K562 (cell line): ENCODE results near the gene SPATA21. TPM values are rescaled to one million over a fixed set of nuclear protein-coding genes. Genes with fewer than 3 reads are reported as not detected.
A peak's percentile ranks its signal among the peaks of the same experiment; 100 is the strongest.

Experiments used
- C11orf30 ChIP-seq: fragments of 450-650 bp; IDR thresholded peaks from 2 replicates; pipeline ENCODE4 v1.6.1; 2016; ENCODE audit warnings: low read depth, mild to moderate bottlenecking
- CBX2 ChIP-seq: fragments of 200-600 bp; sonication (generic); IDR thresholded peaks from one replicate; pipeline ENCODE4 v1.6.1; 2012; ENCODE audit warnings: mild to moderate bottlenecking, low read length, inconsistent platforms; ENCODE audit not compliant: insufficient read depth, poor library complexity, severe bottlenecking
- CTBP1 ChIP-seq: fragments of 450-650 bp; IDR thresholded peaks from 2 replicates; pipeline ENCODE4 v1.6.1; 2016; ENCODE audit warnings: borderline replicate concordance
- CXXC5 ChIP-seq: fragments of 250-450 bp; sonication (Bioruptor Pico); IDR thresholded peaks from 2 replicates; pipeline ENCODE4 v1.8.0; 2022; ENCODE audit warnings: inconsistent platforms, mild to moderate bottlenecking, moderate library complexity
- ELF4 ChIP-seq: fragments of 450-650 bp; formaldehyde crosslinking; IDR thresholded peaks from 2 replicates; pipeline ENCODE4 v1.4.0; 2022; ENCODE audit warnings: missing genetic modification characterization
- EP300 ChIP-seq: IDR thresholded peaks from 2 replicates; pipeline ENCODE4 v1.6.1; 2012; ENCODE audit warnings: low read length, improper control_type of control experiment
- GATA2 ChIP-seq: sonication (generic); formaldehyde crosslinking; IDR thresholded peaks from 2 replicates; pipeline ENCODE4 v1.4.0; 2020; ENCODE audit warnings: mild to moderate bottlenecking, missing genetic modification reagents
- KAT7 ChIP-seq: sonication (generic); formaldehyde crosslinking; IDR thresholded peaks from 2 replicates; pipeline ENCODE4 v1.8.0; 2022; ENCODE audit warnings: missing genetic modification reagents, mild to moderate bottlenecking, borderline replicate concordance
- MECOM ChIP-seq: fragments of 250-450 bp; sonication (Bioruptor Pico); IDR thresholded peaks from 2 replicates; pipeline ENCODE4 v1.8.0; 2022; ENCODE audit warnings: inconsistent platforms
- NUFIP1 ChIP-seq: fragments of 450-650 bp; IDR thresholded peaks from 2 replicates; pipeline ENCODE4 v1.6.1; 2018; ENCODE audit not compliant: partially characterized antibody
- POLR2A ChIP-seq: fragments of 450-650 bp; conservative IDR thresholded peaks from 2 replicates; pipeline ENCODE4 v1.6.1; 2016
- PTTG1 ChIP-seq: fragments of 450-650 bp; IDR thresholded peaks from 2 replicates; pipeline ENCODE4 v1.6.1; 2016; ENCODE audit warnings: low read depth, mild to moderate bottlenecking, missing genetic modification characterization, missing compliant biosample characterization
- RHOXF2B ChIP-seq: fragments of 250-450 bp; sonication (Bioruptor Pico); conservative IDR thresholded peaks from 2 replicates; pipeline ENCODE4 v1.5.1; 2021
- TAF1 ChIP-seq: IDR thresholded peaks from 2 replicates; pipeline ENCODE4 v1.6.1; 2011; ENCODE audit warnings: mild to moderate bottlenecking, low read length, moderate library complexity; ENCODE audit not compliant: insufficient read depth, control insufficient read depth, severe bottlenecking; ENCODE audit errors: extremely low read depth
- TGIF2 ChIP-seq: sonication (generic); formaldehyde crosslinking; IDR thresholded peaks from 2 replicates; pipeline ENCODE4 v1.8.1; 2022; ENCODE audit warnings: mild to moderate bottlenecking, missing genetic modification reagents, moderate library complexity
- ZBTB7A ChIP-seq: IDR thresholded peaks from 2 replicates; pipeline ENCODE4 v1.6.1; 2011; ENCODE audit warnings: low read depth, mild to moderate bottlenecking, low read length, moderate library complexity, borderline replicate concordance; ENCODE audit not compliant: control insufficient read depth
- ZFP36 ChIP-seq: fragments of 150-350 bp; IDR thresholded peaks from 2 replicates; pipeline ENCODE4 v1.6.1; 2018; ENCODE audit warnings: low read length, low read depth; ENCODE audit not compliant: partially characterized antibody
- ZNF134 ChIP-seq: fragments of 250-450 bp; sonication (Bioruptor Pico); conservative IDR thresholded peaks from 2 replicates; pipeline ENCODE4 v1.4.0; 2020
- ZNF347 ChIP-seq: fragments of 450-650 bp; formaldehyde crosslinking; IDR thresholded peaks from 2 replicates; pipeline ENCODE4 v1.4.0; 2020; ENCODE audit warnings: low read depth, mild to moderate bottlenecking, moderate library complexity
- ZNF511 ChIP-seq: sonication (generic); formaldehyde crosslinking; IDR thresholded peaks from 2 replicates; pipeline ENCODE4 v1.8.0; 2022; ENCODE audit warnings: mild to moderate bottlenecking, missing genetic modification reagents
- polyA plus RNA-seq, 8 experiments: library from polyadenylated mRNA; depleted of rRNA in 4 of 8; stranded (reverse) in 5 of 8; unstranded in 3 of 8; fragments of >200 nt; fragmentation: Nextera tagmentation in 2 of 8; fragmentation: Illumina TruSeq in 1 of 8; extraction: Ambion mirVana in 2 of 8; extraction: Trizol in 1 of 8; gene quantifications; 2 replicates each; pipeline versions ENCODE4 v1.2.1 to v1.2.3, GENCODE V29; 2011 to 2014; ENCODE audit warnings: inconsistent platforms in 1 of 8, missing spikeins in 1 of 8
- total RNA-seq, 7 experiments: library from RNA; depleted of rRNA in 6 of 7; stranded (reverse); fragments of >200 nt in 6 of 7; fragmentation: Illumina TruSeq in 2 of 7; extraction: Trizol in 2 of 7; gene quantifications; 2 replicates each; pipeline versions ENCODE4 v1.2.1 to v1.2.3, GENCODE V29; 2011 to 2021; ENCODE audit warnings: low replicate concordance in 1 of 7
- TF ChIP-seq, protein P1 (sequence below): sonication (generic); formaldehyde crosslinking; IDR thresholded peaks from 2 replicates; pipeline ENCODE4 v1.8.1; 2023; ENCODE audit warnings: missing genetic modification reagents, mild to moderate bottlenecking, borderline replicate concordance
- TF ChIP-seq, protein P2 (sequence below): fragments of 250-450 bp; sonication (Bioruptor Pico); IDR thresholded peaks from 2 replicates; pipeline ENCODE4 v1.8.0; 2022; ENCODE audit warnings: inconsistent platforms

Gene SPATA21
- total and polyA plus RNA-seq, 9 of the 15 experiments (the other 6 are each of a cell fraction or from before 2014, with no cell fraction given), result 0.10 to 0.36 (median 0.13) TPM; not detected in 3

DNA sequence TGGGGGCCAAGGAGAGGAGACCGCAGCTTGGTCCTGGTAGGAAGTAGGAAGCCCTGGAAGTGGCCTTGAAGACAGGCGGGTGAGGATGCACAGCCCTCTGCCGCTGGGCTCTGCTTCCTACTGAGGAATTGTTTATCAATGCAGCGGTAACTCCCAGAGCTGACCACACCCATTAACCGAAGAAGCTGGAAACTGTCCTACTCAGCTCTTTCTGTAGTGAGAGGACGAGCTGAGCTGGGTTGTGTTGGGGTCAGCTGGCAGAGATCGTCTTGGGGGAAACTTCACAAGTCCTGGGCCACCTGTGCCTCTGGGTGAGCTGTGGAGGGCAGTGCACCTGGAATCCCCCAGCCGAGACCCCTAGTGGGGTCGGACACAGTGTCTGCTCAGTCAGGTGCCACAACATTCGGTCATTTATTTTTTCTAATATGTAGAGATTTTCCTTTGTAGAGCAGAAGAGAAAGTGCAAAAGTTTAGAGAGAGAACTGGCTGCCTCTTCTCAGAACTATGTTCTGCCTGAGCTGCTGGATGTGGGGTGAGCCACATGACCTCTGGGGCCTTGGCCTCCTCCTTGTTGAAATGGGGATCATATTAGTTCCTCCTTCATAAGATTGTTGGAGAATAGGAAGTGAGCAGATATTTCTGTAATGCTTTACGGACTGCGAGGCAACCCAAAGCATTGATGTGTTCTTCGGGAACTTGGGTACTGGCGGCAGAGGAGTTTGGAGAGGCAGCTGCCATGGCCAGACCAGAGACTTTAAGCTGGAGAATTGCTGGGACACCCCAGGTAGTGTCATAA, 6.9 kb upstream of the SPATA21 start (continued):
- TF ChIP-seq, protein P1, sequence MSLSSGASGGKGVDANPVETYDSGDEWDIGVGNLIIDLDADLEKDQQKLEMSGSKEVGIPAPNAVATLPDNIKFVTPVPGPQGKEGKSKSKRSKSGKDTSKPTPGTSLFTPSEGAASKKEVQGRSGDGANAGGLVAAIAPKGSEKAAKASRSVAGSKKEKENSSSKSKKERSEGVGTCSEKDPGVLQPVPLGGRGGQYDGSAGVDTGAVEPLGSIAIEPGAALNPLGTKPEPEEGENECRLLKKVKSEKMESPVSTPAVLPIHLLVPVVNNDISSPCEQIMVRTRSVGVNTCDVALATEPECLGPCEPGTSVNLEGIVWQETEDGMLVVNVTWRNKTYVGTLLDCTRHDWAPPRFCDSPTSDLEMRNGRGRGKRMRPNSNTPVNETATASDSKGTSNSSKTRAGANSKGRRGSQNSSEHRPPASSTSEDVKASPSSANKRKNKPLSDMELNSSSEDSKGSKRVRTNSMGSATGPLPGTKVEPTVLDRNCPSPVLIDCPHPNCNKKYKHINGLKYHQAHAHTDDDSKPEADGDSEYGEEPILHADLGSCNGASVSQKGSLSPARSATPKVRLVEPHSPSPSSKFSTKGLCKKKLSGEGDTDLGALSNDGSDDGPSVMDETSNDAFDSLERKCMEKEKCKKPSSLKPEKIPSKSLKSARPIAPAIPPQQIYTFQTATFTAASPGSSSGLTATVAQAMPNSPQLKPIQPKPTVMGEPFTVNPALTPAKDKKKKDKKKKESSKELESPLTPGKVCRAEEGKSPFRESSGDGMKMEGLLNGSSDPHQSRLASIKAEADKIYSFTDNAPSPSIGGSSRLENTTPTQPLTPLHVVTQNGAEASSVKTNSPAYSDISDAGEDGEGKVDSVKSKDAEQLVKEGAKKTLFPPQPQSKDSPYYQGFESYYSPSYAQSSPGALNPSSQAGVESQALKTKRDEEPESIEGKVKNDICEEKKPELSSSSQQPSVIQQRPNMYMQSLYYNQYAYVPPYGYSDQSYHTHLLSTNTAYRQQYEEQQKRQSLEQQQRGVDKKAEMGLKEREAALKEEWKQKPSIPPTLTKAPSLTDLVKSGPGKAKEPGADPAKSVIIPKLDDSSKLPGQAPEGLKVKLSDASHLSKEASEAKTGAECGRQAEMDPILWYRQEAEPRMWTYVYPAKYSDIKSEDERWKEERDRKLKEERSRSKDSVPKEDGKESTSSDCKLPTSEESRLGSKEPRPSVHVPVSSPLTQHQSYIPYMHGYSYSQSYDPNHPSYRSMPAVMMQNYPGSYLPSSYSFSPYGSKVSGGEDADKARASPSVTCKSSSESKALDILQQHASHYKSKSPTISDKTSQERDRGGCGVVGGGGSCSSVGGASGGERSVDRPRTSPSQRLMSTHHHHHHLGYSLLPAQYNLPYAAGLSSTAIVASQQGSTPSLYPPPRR, result 0 out of 2 replicates have a peak, but pooled peaks have one; percentile 0
- TF ChIP-seq CBX2, result no peak
- no peak for TF ChIP-seq NUFIP1
- peak; percentile 97 for TF ChIP-seq C11orf30
- no peak for TF ChIP-seq PTTG1 (tag)
- 0 out of 2 replicates have a peak, but pooled peaks have one; percentile 23 for TF ChIP-seq MECOM (CRISPR knock-in tag)
- peak; percentile 70; the same call in 1 of the 2 replicates for TF ChIP-seq CTBP1
- 0 out of 2 replicates have a peak, but pooled peaks have one; percentile 30 for TF ChIP-seq POLR2A
- TF ChIP-seq ZNF511 (CRISPR knock-in tag), result no peak
- TF ChIP-seq ELF4 (CRISPR knock-in tag), result no peak
- TF ChIP-seq ZBTB7A, result peak; percentile 57; the same call in 1 of the 2 replicates
- TF ChIP-seq, protein P2, sequence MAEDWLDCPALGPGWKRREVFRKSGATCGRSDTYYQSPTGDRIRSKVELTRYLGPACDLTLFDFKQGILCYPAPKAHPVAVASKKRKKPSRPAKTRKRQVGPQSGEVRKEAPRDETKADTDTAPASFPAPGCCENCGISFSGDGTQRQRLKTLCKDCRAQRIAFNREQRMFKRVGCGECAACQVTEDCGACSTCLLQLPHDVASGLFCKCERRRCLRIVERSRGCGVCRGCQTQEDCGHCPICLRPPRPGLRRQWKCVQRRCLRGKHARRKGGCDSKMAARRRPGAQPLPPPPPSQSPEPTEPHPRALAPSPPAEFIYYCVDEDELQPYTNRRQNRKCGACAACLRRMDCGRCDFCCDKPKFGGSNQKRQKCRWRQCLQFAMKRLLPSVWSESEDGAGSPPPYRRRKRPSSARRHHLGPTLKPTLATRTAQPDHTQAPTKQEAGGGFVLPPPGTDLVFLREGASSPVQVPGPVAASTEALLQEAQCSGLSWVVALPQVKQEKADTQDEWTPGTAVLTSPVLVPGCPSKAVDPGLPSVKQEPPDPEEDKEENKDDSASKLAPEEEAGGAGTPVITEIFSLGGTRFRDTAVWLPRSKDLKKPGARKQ (CRISPR knock-in tag), result no peak
- TF ChIP-seq TGIF2 (CRISPR knock-in tag), result no peak
- no peak for TF ChIP-seq ZNF134 (CRISPR knock-in tag)
- no peak for TF ChIP-seq GATA2 (CRISPR knock-in tag)
- TF ChIP-seq CXXC5 (CRISPR knock-in tag), result 0 out of 2 replicates have a peak, but pooled peaks have one; percentile 12
- no peak for TF ChIP-seq RHOXF2B
- TF ChIP-seq ZNF347 (CRISPR knock-in tag), result no peak
- peak; percentile 55; the same call in 1 of the 2 replicates for TF ChIP-seq EP300
- TF ChIP-seq TAF1, result peak; percentile 26
- peak; percentile 58 for TF ChIP-seq ZFP36
- TF ChIP-seq KAT7 (CRISPR knock-in tag), result peak; percentile 73; the same call in 1 of the 2 replicates
